Stimulated activated CD8-positive, alpha-beta memory T cell treated with anti-CD3 and anti-CD28 coated beads, Interleukin-7, amount 100 ng/mL, for 48 hours (primary cell): Measurements from ENCODE around the gene TEX101.
"Not testable (repeated sequence)": the region's sequence is repeated elsewhere in the genome, so short reads cannot be mapped to it uniquely, and the experiment has no call there.

Experiments used
- DNase-seq, 2 donors: peaks; one replicate each; pipeline ENCODE4 v3.0.0-alpha.2; 2020; ENCODE audit warnings: low read depth in 1 of 2; ENCODE audit errors: extremely low read depth in 1 of 2

The TEX101 gene

DNA sequence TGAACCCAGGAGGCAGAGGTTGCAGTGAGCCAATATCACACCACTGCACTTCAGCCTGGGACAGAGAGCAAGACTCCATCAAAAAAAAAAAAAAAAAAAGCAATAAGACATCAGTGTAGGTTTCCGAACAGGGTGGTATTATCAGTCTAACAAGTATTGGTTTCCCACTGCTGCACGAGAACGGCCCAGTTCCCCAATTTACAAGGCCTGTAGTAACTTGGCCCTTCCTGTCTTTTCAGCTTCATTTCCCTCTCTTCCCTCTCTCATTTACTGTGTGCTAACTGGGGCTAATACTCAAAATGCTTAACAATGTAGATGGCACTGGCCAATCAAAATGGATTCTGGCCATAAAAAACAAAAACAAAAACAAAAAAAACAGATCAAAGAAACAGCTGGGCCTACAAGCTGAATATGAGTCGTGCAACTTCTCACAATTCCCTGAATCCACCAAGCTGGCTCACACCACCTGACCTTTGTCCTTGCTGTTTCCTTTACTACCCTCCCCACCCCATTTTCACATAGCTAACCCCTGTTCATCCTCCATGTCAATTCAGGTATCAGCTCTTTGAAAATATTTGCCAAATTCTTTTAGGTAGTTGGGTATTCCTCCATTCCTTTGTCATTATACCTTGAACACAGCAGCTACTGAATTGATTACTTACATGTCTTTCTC is 2.4 kb downstream of the TEX101 start:
- no peak for DNase-seq

GRCh38 chr19:43420954-43421353 is 6.3 kb downstream of the TEX101 start:
- no peak for DNase-seq

GRCh38 chr19:43422000-43422688 is 7.5 kb downstream of the TEX101 start:
- no peak for DNase-seq

DNA sequence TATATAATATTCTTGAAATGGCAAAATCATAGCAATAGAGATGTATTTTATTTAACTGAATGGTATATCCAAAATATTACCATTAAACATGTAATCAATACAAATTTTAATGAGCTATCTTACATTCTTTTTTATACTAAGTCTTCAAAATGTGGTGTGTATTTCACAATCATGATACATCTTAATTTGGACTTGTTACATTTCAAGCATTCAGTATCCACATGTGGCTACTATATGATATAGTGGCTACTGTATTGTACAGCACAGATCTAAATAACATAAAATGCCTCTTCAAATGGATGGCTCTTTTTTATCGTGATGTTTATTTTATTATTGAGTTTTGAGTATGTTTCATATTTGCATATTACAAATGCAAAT is 8.0 kb downstream of the TEX101 start:
- DNase-seq: no peak

DNA sequence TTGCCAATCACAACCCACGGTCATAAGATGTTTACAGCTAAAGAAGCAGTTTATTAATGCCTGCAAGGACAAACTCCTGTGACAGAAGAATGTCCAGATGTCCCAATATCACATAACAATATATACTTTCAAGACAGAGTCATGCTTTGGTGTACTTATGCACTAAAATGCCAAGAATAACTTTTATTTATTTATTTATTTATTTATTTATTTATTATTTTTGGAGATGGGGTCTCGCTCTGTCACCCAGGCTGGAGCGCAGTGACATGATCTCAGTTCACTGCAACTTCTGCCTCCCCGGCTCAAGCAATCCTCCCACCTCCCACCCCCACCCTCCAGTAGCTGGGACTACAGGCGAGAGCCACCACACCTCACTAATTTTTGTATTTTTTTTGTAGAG is 9.1 kb downstream of the TEX101 start:
- DNase-seq: no peak

GRCh38 chr19:43425567-43426392 is 11.1 kb downstream of the TEX101 start:
- DNase-seq: no peak

- no peak for DNase-seq
These were observed 14.7 kb downstream of the TEX101 start for GRCh38 chr19:43429395-43429794.

DNA sequence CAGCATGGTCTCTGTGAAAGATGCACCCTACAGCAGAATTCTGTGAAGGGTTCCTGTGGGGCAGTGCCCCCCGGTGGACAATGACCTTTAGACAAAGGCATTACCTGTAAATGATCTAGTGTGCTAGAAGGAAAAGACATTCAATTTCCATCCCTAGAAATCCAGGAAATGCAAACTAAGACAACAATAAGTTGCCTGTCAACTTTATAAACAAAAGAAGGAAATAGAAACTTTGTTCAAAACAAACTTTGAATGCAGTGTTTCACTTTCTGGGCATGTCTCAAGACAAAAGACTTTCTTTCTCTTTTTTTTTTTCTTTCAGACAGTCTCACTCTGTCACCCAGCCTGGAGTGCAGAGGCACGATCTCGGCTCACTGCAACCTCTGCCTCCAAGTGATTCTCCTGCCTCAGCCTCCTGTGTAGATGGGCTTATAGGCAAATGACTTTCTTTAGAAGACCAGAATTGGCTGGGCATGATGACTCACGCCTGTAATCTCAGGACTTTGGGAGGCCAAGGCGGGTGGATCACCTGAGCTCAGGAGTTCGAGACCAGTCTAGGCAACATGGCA is 15.5 kb downstream of the TEX101 start:
- DNase-seq: no peak

DNA sequence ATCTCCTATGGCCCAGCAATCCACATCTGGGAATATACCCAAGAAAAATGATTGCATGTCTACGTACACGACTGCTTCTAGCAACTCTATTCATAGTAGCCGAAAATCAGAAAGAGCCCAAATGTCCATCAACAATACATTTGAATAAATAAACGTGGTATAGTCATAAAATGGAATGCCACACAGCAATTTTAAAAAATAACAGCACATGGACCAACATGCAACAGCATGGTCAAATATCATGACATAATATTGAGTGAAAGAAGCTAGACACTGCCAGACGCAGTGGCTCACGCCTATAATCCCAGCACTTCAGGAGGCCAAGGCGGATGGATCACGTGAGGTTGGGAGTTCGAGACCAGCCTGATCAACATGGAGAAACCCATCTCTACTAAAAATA is 16.3 kb downstream of the TEX101 start:
- DNase-seq: no peak

DNA sequence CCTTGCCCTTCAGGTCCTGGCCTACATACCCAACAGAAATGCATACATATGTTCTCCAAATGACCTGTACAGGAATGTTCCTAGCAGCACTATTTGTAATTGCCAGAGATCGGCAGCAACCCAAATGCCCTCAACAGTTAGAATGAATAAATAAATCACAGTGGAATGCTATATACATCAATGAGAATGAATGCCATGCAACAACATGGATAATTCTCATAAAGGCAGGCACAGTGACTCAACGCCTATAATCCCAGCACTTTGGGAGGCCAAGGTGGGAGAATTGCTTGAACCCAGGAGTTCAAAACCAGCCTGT is 18.6 kb downstream of the TEX101 start:
- DNase-seq: no peak

DNA sequence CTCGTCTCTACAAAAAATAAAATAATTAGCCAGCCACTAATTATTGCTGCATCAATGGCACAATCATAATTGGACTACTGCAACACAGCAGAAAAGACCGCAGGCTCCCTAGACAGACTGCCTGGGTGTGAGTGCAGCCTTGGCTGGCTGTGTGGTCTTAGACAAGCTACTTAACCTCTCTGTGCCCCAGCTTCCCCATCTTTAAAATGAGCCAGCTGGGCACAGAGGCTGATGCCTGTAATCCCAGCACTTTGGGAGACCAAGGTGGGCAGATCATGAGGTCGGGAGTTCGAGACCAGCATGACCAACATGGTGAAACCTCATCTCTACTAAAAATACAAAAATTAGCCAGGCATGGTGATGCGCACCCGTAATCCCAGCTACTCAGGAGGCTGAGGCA is 19.0 kb downstream of the TEX101 start:
- DNase-seq: no peak

GRCh38 chr19:43435775-43436174 is 21.1 kb downstream of the TEX101 start:
- DNase-seq: no peak

DNA sequence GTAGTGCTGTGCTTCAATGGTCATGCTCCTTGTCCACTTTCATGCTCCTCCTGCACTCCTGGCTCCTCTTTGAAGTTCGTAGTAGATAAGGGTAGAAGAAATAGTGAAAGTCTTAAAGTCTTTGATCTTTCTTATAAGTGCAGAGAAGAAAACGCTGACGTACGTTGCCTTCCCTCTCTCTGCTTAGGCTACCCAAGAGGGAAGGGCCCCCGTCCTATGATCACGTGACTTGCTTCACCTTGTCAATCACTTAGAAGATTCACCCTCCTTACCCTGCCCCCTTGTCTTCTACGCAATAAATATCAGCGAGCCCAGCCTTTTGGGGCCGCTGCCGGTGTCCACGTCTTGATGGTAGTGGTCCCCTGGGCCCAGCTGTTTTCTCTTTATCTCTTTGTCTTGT is 22.6 kb downstream of the TEX101 start:
- DNase-seq: not testable (repeated sequence)

- DNase-seq: no peak
These were observed 23.0 kb downstream of the TEX101 start for GRCh38 chr19:43437712-43438111.

DNA sequence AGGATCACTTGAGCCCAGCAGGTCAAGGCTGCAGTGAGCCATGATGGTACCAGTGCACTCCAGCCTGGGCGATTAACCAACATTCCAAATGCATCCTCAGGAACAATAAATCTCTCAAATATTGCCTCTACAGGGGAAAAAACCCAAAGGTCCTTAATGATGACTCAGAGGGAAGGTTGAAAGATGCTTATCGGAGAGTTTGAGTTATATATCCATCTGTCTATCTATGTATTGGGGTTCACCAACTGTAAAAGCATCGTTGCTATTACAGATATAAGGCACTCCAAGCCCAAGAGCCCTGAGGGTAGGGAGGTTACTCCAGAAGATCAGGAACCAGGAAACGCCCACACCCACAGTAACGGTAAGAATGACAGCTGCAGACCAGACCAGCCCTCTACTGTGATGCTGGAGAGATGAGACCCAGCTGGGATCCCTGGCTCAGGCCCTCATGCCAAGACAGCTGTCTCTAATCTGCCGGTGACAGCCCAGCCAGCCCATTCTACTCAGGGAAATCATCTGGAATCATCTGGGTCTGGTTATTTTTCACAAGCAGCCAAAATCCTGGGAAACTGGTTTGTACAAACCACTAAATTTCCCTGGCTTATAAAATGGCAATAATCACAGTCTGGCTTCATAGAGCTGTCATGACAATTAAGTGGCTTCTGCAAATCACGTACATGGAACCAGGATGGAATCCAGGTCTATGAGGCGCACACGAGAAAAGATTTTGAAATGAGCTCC is 23.8 kb downstream of the TEX101 start:
- no peak for DNase-seq

DNA sequence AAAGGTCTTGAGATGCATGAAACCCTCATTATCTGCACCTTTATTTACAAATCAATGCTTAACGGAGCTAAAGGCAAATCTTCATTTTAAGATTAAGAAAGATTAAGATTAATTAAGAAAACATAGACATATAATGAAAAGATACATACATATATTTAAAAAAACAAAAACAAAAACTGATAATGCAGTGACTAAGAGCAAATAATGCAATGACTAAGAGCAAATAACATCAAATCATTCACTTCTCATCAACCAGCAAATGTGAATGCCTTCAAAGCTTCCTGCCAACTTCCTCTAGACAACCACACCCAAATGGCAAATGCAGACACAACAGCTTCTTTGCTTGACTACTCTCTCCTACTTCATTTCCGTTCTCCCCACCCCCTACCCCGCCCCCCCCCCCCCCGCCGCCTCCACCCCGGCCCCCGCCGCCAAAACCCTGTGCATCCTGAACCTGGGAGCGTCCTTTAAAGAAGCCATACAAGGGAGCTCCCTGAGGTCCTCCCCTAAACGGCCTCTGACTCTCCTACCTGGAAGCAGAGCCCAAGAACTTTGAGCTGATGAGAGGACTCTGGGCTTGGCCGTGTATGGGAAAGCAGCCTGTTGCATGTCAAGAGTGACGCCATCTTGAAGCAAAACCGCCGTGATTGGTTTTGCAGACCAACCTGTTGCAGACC is 24.5 kb downstream of the TEX101 start:
- DNase-seq: no peak

DNA sequence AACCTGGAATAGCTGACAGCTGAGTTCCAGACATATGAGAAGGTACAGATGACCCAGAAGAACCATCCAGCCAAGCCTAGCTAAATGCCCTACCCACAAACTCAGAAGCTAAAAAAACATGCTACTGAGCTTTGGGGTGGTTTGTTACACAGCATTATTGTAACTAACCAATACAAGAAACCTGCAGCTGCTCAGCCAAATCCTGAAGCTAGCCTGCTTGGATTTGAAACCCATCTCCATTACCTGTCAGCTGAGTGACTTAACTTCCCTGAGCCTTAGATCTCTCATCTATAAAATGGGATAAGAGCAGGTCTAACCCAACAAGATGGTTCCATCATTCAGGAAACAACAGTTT is 25.0 kb downstream of the TEX101 start:
- DNase-seq: no peak

GRCh38 chr19:43441716-43442115 is 27.0 kb downstream of the TEX101 start:
- no peak for DNase-seq

DNA sequence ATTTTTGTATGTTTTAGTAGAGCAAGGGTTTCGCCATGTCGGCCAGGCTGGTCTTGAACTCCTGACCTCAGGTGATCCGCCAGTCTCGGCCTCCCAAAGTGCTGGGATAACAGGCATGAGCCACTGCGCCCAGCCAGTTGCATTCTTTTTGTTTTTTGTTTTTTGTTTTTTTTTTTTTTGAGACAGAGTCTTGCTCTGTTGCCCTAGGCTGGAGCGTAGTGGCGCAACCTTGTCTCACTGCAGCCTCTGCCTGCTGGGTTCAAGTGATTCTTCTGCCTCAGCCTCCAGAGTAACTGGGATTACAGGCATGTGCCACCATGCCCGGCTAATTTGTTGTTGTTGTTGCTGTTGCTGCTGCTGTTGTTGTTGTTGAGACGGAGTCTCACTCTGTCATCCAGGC is 29.4 kb downstream of the TEX101 start:
- DNase-seq: not testable (repeated sequence)

- no peak for DNase-seq
These were observed 30.0 kb downstream of the TEX101 start for GRCh38 chr19:43444531-43445287.
